KG1 (cell line): ENCODE measurements around the gene STN1.

Experiments used
- DNase-seq: peaks from one replicate; lab custom pipeline; 2025; lab: John Stamatoyannopoulos, UW

STN1 gene

DNA sequence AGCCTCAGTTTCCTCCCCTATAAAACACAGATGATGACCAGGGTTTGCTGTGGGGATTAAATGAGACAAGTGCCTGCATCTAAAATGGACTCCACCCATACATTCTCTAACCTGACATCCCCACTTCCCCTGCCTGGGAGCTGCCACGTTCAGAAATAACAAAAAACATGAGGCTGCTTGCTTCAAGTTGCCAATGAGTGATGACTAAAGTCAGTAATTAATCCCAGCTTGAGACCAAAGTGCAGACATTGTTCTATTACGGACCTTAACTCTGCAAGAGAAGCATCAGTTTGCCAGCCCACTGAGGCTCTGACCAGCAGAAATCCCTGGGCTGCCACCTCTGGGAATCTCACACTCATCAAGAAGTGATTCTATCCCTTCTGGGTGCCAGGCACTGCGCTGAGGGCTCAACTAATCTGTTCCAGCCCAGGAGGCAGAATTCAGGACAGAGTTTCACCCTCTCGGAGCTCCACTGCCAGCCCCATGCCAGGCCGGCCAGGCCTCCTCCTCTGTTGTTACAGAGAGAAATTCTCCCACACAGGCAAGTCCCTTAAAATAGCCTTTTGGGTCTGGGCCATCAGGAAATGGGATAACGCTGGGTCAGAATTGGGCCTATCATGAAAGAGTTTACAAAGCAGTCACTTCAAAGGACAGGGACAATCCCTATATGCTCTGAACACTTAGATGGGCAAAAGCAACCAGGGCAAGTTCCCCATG is 74.0 kb downstream of the STN1 start:
- no peak for DNase-seq

DNA sequence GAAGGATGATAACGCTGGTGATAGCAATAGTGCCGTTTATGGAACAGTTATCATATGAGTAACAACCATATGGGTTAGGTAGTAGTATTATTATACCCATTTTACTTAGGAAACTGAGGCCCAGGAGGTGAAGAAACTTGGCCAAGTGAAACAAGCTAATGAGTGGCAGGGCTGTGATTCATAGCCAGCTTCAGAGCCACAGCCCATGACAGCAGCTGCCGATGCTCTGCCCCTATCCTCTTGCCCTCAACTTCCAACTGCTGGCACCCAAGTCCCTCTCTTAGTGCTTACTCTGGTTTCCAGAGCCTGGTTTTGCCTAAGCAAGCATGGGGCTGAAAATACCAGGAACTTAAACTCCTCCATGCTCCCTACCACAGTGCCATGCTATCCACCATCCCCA is 74.9 kb downstream of the STN1 start:
- DNase-seq, result no peak

DNA sequence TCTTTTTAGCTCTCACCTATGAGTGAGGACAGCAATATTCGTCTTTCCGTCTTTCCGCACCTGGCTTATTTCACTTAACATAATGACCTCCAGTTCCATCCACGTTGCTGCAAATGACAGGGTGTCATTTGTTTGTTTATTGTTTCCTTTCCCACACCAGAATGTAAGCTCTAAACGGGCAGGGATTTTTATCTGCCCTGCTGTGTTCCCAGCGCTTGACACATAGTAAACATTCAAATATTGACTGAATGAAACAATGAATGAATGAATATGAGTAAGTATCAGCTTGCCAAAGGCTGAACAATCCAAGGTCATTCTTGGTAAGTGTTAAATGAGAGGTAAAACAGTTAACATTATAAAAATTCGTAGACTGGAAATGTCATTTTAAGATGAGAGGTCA is 75.4 kb downstream of the STN1 start:
- no peak for DNase-seq

DNA sequence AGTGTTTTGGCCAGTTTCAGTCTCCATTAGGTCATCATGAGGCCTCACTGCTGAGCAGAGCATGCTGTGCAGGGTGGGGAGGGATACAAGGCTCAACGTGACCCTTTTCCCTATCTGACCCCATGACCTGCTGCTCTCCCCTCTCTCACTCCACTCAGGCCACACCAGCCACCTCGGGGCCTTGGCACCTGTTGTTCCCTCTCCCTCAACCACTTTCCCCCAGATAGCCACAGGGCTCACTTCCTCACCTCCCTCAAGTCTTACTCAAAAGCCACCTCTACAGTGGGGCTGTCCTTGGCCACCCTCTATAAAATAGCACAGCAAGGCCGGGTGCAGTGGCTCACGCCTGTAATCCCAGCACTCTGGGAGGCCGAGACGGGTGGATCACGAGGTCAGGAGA is 76.5 kb downstream of the STN1 start:
- no peak for DNase-seq

DNA sequence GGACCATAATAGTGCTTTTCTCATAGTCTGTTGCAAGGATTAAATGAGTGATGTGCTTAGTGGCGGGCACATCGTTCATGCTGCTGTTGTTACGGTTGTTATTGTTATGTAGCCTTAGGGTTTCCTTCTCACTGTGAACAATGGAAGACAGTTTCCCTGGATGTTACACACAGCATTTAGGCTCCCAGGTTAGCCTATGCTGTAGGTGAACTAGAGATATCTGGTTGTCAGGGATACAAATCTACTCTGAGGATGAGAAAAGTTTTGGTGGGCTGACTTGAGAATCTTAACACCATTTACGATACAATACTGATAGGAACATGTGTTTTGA is 77.3 kb downstream of the STN1 start:
- DNase-seq, result no peak

DNA sequence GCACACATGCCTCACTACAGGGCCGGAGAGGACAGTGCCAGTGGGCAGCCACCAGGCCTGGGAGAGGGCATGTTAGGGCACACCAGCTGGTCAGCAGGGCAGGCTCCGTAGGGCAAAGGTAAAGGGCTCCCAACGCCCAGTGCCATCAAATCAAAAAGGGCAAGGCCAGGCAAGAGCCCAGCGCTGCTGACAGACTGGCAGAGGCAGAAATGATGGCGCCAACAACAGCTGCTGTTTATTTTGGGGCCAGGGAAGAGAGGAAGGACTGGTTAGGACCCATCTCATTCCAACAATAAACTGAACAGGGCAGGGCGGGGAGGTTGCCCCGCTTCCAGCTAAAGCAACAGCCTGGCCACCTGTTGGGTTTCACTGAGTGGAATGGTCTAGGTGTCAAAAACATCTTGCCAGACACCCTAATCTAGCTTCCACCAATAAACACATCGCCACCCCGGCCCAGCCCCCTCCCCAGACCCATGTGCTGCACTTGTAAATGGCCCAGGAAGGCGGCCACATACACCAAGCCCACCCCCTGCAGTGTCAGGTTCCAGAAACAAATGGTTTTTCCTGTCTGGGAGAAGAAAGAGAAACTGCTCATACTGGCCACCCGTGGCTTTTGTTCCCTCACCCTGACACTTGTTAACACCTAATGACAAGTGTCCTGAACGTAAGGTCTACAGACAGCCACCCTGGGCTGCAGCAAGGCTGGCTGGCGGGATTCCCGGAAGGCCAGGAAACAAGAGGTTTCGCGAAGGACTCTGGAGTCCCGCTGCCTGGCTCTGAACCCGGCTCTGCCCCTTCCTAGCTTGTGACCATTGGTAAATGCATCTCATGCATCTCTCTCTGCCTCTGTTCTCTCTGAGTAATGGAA is 77.9 kb downstream of the STN1 start:
- DNase-seq, result no peak

DNA sequence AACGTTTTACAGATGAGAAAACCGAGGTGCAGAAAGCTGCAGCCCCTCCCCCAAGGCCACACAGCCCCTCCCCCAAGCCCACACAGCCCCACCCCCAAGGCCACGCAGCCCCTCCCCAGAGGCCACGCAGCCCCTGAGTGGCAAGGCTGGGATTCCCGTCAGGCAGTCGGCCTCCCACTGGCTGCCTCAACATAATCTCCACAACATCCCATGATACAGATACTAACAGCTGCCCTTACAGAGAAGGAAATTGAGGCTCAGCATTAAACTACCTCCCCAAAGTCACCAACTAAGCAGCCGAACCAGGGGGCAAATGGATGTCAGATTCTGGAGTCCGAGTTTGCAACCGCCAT is 78.5 kb downstream of the STN1 start:
- no peak for DNase-seq

DNA sequence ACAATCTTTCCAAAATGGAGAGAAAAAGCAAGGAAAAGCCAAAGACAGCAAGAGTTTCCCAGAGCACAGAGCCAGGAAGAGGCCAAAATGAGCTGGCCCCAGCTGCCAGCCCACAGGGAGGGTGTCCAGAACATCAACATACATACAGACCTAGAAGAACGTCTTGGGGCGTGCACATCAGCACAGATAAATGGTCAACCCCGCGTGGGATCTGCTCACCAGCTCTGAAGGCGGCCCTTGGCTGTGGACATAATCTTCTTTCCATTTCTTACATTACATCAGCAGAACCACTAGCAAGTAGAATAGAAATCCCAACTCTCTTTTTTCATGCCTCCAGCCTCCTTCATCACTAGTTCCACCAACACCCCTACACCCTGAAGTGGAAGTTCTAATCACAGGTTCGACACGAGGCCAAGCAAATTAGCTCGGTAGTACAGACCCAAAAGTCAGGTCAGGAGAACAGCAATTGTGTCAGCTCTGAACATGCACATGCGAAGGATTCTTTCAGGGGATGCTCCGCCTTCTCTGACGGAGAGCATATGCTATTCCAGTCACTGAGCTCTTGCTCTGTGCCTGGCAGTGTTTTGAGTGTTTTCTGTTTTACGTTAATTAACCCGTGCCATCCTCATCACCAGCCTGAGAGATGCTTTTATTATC is 79.0 kb downstream of the STN1 start:
- DNase-seq, result no peak

DNA sequence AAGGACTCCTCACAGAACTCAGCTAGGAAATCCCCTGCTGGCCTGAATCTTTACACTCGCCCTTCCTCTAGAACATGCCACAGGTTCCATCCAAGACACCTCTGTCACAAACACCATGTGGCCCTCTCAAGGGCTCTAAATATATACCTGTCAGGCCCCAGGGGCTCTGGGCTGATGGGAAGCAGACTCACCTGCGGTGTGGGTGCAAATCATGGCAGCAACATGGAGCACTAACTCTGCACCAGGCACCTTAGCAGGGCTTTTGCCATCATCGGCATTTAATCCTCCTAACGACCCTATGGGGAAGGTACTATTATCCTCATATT is 80.0 kb downstream of the STN1 start:
- no peak for DNase-seq

DNA sequence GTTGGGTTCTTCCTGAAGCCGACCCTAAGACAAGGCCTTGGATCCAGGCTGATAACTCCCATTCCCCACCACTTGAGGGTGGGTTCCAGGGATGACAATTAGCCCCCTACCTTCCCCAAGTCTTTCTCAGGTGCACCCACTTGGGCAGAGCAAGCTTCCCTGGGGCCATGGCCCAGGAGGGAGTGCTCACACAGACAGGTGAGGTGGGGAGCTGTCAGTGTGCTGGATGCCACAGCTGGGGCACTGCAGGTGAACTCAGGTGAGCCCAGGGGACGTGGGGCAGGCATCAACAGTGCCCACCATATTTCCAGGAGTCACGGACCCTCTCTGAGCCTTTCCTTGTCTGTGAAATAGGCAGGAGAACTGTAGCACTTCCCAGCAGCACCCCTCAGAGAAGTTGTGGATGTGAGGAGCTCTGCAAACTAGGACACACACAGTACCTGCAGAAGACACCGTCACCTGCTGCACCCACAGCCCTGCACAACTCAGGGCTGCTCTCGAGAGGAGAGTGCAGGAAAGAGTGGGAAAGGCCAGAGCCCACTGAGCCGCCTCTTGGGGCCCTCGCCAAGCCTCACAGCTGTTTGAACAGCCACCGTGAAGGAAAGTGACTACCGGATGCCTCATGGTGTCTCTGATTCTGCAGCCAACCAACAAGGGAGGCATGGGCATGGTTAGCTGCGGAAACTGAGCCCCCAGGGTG is 80.5 kb downstream of the STN1 start:
- DNase-seq, result no peak

DNA sequence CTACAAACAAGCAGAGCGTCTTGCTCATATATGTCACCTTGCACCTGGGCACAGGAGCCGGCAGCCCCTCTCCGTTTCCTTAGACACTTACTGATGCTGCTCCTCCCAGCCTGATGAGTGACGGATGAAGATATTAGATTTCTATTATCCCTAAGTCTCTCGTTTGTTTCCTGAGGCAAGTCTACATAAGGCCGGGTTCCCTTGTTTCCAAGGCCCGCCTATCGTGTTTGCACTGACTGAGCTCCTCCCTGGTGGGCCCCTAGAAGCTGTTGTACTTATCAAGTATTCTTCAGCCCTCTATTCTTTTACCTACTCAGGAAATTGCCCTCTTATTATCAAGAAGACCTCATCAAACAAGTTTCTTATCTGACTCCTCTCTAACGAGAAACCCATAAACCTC is 81.1 kb downstream of the STN1 start:
- DNase-seq, result no peak

DNA sequence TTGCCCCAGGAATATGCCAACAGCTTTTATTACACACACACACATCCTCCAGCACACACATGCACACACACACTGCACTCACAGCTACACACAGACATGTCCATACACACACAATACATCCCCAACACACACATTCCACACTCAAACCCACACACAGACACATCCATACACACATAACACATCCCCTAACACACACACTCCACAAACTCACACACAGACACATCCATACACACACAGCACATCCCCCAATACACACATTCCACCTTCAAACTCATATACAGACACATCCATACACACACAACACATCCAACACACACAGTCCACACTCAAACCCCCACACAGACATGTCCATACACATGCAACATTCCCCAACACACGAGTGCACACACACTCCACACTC is 81.7 kb downstream of the STN1 start:
- DNase-seq, result no peak

DNA sequence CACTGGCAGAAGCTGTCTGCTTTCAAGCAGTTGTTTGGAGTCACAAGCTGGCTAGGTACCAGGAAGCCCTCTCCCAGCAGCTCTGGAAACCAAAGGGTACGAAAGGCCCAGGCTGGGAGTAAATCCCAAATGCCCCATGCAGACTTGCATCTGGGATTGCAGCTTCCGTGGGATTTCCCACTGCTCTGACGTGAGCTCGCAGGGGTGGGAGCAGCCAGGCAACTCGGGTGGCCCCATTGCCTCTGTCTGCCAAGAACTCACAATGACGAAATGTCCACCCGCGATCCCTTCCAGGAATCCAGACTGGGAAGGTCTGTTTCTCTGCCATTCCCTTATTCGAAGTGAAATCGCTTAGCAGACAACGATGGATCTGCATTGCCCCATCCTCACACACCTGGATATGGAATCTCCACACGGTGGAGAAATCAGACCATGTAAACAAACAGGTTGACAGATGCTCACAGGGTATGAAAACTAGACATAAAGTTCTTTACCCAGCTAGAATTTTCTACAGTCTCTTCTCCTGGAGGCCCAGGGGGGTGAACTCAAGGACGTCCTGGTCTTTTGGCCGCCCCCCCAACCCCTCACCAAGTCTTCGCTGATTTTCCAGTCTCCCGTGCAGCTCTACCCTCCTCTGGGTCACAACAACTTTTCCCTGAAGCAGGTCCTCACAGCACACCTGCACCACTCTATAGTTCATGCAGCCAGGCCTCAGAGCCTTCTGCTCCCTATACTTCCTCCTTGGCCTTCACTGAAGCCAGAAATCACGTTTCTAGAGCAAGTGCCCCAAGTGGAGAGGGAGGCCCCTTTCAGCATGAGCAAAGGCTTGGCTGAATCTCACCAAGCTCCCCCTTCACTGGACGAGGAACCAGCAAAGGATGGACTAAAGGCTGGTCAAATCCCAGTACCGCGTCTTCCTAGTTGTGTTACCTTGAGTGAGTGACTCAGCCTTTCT is 82.6 kb downstream of the STN1 start:
- no peak for DNase-seq

DNA sequence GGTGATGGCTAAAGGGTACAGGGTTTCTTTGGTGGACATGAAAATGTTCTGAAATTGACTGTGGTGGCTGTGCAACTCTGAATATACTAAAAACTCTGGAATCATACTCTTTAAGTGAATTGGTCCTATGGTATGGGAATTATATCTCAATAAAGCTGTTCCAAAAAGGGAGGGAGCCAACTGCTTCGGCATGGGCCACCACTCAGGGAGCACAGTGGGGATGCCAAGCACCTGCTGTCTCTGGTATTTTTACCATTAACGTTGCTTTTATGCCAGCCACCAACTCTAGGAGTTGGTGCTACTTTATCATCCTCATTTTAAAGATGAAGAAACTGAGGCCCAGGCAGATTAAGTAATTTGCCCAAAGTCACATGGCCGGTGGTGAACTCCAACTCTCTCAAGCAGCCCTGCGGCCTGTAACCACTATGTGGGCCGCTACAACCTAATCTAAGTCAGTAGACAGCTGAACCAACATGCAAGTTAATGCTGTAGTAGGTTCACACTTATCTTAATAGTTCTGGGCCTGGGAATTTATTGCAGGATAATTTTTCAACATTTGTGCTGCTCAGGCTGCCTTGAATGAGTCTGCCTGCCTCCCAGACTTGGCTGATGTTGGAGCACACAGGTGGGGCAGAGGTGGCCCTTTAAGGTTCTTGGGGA is 83.4 kb downstream of the STN1 start:
- DNase-seq, result no peak

DNA sequence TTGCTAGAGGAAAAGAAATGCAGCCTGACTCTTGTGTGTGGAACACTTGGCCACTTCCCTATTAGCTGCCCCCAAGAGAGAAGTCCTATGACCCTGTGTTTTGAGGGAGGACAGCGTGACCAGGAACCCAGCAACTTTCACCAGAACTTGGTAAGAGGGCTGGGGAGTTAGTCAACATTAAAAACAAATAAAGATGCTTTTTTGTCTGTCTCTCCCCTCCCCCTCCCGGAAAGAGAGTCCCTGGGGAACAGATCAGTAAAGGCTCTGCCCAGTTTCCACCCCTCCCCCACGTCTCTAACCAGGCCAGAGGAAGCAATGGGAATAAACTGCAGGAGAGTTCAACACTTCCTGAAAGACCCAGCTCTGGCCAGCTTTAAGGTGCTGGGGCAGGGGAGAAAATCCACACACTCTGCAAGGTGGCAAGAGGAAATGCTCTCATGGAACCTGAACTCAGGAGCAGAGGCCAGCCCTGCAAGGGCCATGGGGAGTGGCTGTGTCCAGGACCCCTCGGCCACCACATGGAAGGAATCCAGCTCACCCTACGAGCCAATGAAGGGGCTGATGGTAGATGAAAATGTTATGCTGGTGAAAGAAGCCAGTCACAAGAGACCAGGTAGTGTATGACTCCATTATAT is 84.1 kb downstream of the STN1 start:
- no peak for DNase-seq

DNA sequence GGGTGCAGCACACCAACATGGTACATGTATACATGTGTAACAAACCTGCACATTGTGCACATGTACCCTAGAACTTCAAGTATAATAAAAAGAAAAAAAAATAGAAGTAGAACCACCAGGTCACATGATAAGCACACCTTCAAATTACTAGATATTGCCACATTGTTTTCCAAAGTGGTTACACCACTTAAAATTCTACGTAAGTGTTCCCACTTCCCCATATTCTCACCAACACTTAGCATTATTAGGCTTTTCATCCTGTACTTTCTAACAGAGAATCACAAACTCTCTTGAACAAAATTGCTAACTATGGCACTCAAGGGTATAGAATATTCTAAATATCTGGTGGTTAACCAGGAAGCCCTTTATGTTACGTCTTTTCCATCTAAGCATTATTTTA is 85.2 kb downstream of the STN1 start:
- DNase-seq, result no peak
